MM.1S (cell line): ENCODE measurements around the gene SAV1.

Source experiments
- DNase-seq: peaks from one replicate; pipeline ENCODE4 v3.0.0-alpha.2; 2015
- H2AFZ ChIP-seq: fragments of 300-600 bp; sonication (generic); 2 replicates; pipeline ENCODE4 v1.6.0; 2016; ENCODE audit warnings: antibody characterized with exemption, low read length
- H3F3A ChIP-seq: fragments of 300-600 bp; sonication (generic); 2 replicates; pipeline ENCODE4 v1.6.1; 2016; ENCODE audit warnings: mild to moderate bottlenecking, antibody characterized with exemption, low read length, moderate library complexity, mixed read lengths; ENCODE audit not compliant: insufficient read depth
- H3K27ac ChIP-seq: fragments of 300-600 bp; sonication (generic); 2 replicates; pipeline ENCODE4 v1.5.1; 2016; ENCODE audit warnings: mild to moderate bottlenecking, low read length
- H3K27me3 ChIP-seq: fragments of 300-600 bp; sonication (generic); replicated peaks from 2 replicates; pipeline ENCODE4 v1.6.0; 2016; ENCODE audit warnings: low read length; ENCODE audit not compliant: insufficient read depth
- H3K36me3 ChIP-seq: fragments of 300-600 bp; sonication (generic); replicated peaks from 2 replicates; pipeline ENCODE4 v1.6.1; 2016; ENCODE audit warnings: mild to moderate bottlenecking, low read length, mixed read lengths; ENCODE audit not compliant: insufficient read depth
- H3K4me1 ChIP-seq: fragments of 300-600 bp; sonication (generic); 2 replicates; pipeline ENCODE4 v1.6.1; 2016; ENCODE audit warnings: low read length, mixed read lengths
- H3K4me2 ChIP-seq: fragments of 300-600 bp; sonication (generic); 2 replicates; pipeline ENCODE4 v1.6.0; 2016; ENCODE audit warnings: low read depth, low read length
- H3K4me3 ChIP-seq: fragments of 300-600 bp; sonication (generic); 2 replicates; pipeline ENCODE4 v1.5.1; 2016; ENCODE audit warnings: low read length, mixed read lengths
- H3K79me2 ChIP-seq: fragments of 300-600 bp; sonication (generic); 2 replicates; pipeline ENCODE4 v1.6.1; 2016; ENCODE audit warnings: mixed run types, low read length, mixed read lengths
- H3K9ac ChIP-seq: fragments of 300-600 bp; sonication (generic); 2 replicates; pipeline ENCODE4 v1.6.1; 2016; ENCODE audit warnings: low read length, mixed read lengths
- H3K9me2 ChIP-seq: fragments of 300-600 bp; sonication (generic); replicated peaks from 2 replicates; pipeline ENCODE4 v1.6.1; 2016; ENCODE audit warnings: mild to moderate bottlenecking, low read length, mixed read lengths; ENCODE audit not compliant: insufficient read depth
- H3K9me3 ChIP-seq: fragments of 300-600 bp; sonication (generic); replicated peaks from 2 replicates; pipeline ENCODE4 v1.6.1; 2016; ENCODE audit warnings: mild to moderate bottlenecking, low read length, mixed read lengths; ENCODE audit not compliant: insufficient read depth
- H4K20me1 ChIP-seq: fragments of 300-600 bp; sonication (generic); 2 replicates; pipeline ENCODE4 v1.6.1; 2016; ENCODE audit warnings: mild to moderate bottlenecking, low read length, moderate library complexity, mixed read lengths; ENCODE audit not compliant: insufficient read depth
- CTCF ChIP-seq: fragments of 300-600 bp; sonication (generic); IDR thresholded peaks from 2 replicates; pipeline ENCODE4 v1.5.1; 2016; ENCODE audit warnings: antibody characterized with exemption, low read length, mixed read lengths
- EZH2 ChIP-seq: fragments of 300-600 bp; sonication (generic); optimal IDR thresholded peaks from 2 replicates; pipeline ENCODE3; 2017; ENCODE audit warnings: low read depth, mild to moderate bottlenecking, antibody characterized with exemption, low read length, mixed read lengths
- EZH2phosphoT487 ChIP-seq: fragments of 300-600 bp; sonication (generic); IDR thresholded peaks from 2 replicates; pipeline ENCODE4 v1.6.1; 2018; ENCODE audit warnings: antibody characterized with exemption, low read length

Gene SAV1

GRCh38 chr14:50675597-50675996 is 7.5 kb upstream of the SAV1 start:
- Histone ChIP-seq H3F3A (no peaks in the 10 kb centered on the region), H3K4me2 (no peak overlapping the region), H3K27ac (no peak overlapping the region), H3K36me3 (no peaks in the 10 kb centered on the region), H3K9me2 (no peaks in the 10 kb centered on the region), H3K4me3 (no peak overlapping the region), H3K79me2 (no peaks in the 10 kb centered on the region), H3K9me3 (no peaks in the 10 kb centered on the region), H3K9ac (no peak overlapping the region), H3K4me1 (peaks cover 15% of the 10 kb centered on the region), H4K20me1 (no peaks in the 10 kb centered on the region), H2AFZ (no peak overlapping the region), H3K27me3 (no peaks in the 10 kb centered on the region)
- TF ChIP-seq EZH2 (no peak), CTCF (no peak), EZH2phosphoT487 (no peak)
- DNase-seq = no peak

- Histone ChIP-seq H3K4me1 (no peaks in the 10 kb centered on the region), H3K9me3 (no peaks in the 10 kb centered on the region), H4K20me1 (no peaks in the 10 kb centered on the region), H3F3A (0 out of 2 replicates have a peak, but pooled peaks cover 7% of the 10 kb centered on the region), H3K79me2 (peaks cover 15% of the 10 kb centered on the region), H3K27ac (no peak overlapping the region), H3K9me2 (no peaks in the 10 kb centered on the region), H3K9ac (no peak overlapping the region), H3K4me3 (no peak overlapping the region), H3K27me3 (no peaks in the 10 kb centered on the region), H2AFZ (no peak overlapping the region), H3K4me2 (no peak overlapping the region), H3K36me3 (no peaks in the 10 kb centered on the region)
- no peak for DNase-seq
- TF ChIP-seq CTCF = no peak
- no peak for TF ChIP-seq EZH2
Measured at GRCh38 chr14:50670866-50671256, 2.8 kb upstream of the SAV1 start.

- Histone ChIP-seq H3K27me3 (no peaks in the 10 kb centered on the region), H3K79me2 (peaks cover 20% of the 10 kb centered on the region), H3K9ac (no peak overlapping the region), H3K27ac (no peak overlapping the region), H3K4me3 (no peak overlapping the region), H3K9me3 (no peaks in the 10 kb centered on the region), H3K4me2 (no peak overlapping the region), H3F3A (0 out of 2 replicates have a peak, but pooled peaks cover 7% of the 10 kb centered on the region), H3K9me2 (no peaks in the 10 kb centered on the region), H4K20me1 (no peaks in the 10 kb centered on the region), H3K4me1 (no peaks in the 10 kb centered on the region), H3K36me3 (no peaks in the 10 kb centered on the region), H2AFZ (no peak overlapping the region)
- TF ChIP-seq EZH2 (no peak), CTCF (no peak), EZH2phosphoT487 (no peak)
- no peak for DNase-seq
Measured at GRCh38 chr14:50670196-50670865, 2.2 kb upstream of the SAV1 start.
